Measurements from ENCODE around the gene CFAP20DC.
"Not testable (repeated sequence)": the region's sequence is repeated elsewhere in the genome, so short reads cannot be mapped to it uniquely, and the experiment has no call there.

CFAP20DC gene

DNA sequence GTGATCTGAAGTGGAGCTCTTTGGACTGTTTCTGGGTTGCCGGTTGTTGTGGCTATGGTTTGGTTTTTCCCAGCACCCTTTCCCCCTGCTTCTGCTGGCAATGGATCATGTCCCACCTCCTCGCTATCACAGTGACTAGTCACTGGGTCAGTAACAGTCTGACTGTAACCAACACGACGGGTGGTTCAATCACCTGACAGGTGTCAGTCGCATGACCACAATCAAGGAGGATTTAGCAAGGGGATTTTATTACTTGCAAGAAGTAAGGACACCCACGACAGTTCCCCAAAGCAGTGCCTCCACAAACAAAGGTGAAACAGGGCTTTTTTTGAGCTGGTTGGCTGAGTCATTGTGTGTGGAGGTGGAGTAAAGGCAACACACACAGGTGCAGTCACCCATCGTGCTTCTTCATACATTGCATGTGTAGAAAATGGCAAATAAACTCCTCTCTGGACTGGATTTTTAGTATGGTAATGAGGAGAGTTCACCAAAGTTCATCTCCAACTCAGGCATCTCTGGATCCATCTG lies 324.4 kb downstream of the CFAP20DC start:
- H3K27ac ChIP-seq (ENCODE audit: low read length) = no peak overlapping the region

DNA sequence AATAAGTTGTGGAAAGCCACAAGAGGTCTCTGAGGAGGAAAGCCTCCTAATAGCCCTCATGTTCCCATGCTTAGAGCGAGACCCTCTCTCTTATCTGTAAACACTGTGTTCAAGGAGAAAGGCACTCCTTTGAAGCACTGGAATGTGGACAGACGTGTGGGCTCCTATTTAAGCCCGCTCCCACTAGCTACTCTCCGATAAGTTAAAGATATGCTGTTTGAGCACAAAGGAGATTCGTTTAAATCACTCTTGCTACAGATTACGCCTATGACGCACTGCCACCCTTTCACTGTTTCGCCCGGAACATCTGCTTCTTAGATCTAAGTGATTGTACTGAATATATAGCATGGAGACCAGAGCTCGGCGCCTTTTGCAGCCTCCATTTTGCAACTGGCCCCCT lies 325.5 kb downstream of the CFAP20DC start:
- Histone ChIP-seq H3K4me3 (ENCODE audit: low read length) (no peak overlapping the region), H3K9ac (ENCODE audit: low read depth, low read length) (no peak overlapping the region), H3K36me3 (ENCODE audit: insufficient read depth, low read depth, low read length) (no peaks in the 10 kb centered on the region), H3K4me1 (ENCODE audit: insufficient read depth, low read length) (no peaks in the 10 kb centered on the region), H3K27me3 (ENCODE audit: insufficient read depth, low read length) (no peaks in the 10 kb centered on the region), H3K27ac (ENCODE audit: low read length) (no peak overlapping the region), H3K9me3 (ENCODE audit: insufficient read depth, low read depth, low read length) (no peaks in the 10 kb centered on the region)

More for the DNA sequence above, 324.4 kb downstream of the CFAP20DC start:
- Histone ChIP-seq H3K27me3 (ENCODE audit: insufficient read depth, low read length) (no peaks in the 10 kb centered on the region), H3K4me3 (ENCODE audit: low read length) (no peak overlapping the region), H3K4me1 (ENCODE audit: insufficient read depth, low read length) (no peaks in the 10 kb centered on the region), H3K36me3 (ENCODE audit: insufficient read depth, low read depth, low read length) (no peaks in the 10 kb centered on the region), H3K9ac (ENCODE audit: low read depth, low read length) (no peak overlapping the region), H3K9me3 (ENCODE audit: insufficient read depth, low read depth, low read length) (no peaks in the 10 kb centered on the region)

DNA sequence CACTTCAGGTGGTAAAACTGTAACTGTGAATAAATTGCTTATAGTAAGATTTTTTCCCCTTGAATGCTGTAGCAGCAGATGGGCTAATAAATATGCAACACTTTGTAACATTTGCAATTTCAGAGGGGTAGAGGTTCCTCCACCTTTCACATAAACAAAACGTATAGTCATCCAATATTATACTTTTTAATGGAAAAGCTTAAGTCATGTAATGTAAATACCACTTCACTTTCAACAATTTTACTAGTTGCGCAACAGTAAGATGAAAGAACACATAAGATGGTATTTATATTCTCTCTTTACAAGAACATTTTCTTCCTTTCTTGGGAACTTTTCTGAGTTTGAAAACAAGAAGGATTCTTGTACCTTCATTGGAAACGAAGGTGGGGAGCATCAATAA lies 326.7 kb downstream of the CFAP20DC start:
- no peak overlapping the region for H3K27ac ChIP-seq (ENCODE audit: low read length)
- H3K4me1 ChIP-seq (ENCODE audit: insufficient read depth, low read length) = no peaks in the 10 kb centered on the region
- H3K4me3 ChIP-seq (ENCODE audit: low read length) = no peak overlapping the region
- no peak overlapping the region for H3K9ac ChIP-seq (ENCODE audit: low read depth, low read length)
- H3K9me3 ChIP-seq (ENCODE audit: insufficient read depth, low read depth, low read length) = no peaks in the 10 kb centered on the region
- H3K27me3 ChIP-seq (ENCODE audit: insufficient read depth, low read length) = no peaks in the 10 kb centered on the region
- no peaks in the 10 kb centered on the region for H3K36me3 ChIP-seq (ENCODE audit: insufficient read depth, low read depth, low read length)

DNA sequence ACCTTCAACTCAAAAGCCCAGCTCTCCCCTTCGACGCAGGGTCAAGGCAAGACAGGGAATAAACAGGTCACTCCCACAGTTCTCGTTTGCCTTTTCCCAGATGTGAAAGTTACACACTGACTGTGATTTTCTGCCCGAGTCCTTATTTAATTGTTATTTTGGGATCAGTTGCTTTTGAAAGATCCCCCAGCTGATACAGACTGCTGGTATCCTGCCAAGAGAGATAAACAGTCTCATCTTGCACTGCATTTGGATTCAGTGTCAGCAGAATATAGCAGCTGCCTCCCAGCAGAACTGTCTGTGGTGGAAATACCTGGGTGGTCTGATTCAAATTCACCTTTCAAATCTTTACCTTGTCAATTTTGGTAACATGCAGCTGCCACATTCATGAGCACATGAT lies 327.3 kb downstream of the CFAP20DC start:
- Histone ChIP-seq H3K27ac (ENCODE audit: low read length) (no peak overlapping the region), H3K9ac (ENCODE audit: low read depth, low read length) (no peak overlapping the region), H3K36me3 (ENCODE audit: insufficient read depth, low read depth, low read length) (no peaks in the 10 kb centered on the region), H3K4me1 (ENCODE audit: insufficient read depth, low read length) (no peaks in the 10 kb centered on the region), H3K4me3 (ENCODE audit: low read length) (no peak overlapping the region), H3K9me3 (ENCODE audit: insufficient read depth, low read depth, low read length) (no peaks in the 10 kb centered on the region), H3K27me3 (ENCODE audit: insufficient read depth, low read length) (no peaks in the 10 kb centered on the region)

DNA sequence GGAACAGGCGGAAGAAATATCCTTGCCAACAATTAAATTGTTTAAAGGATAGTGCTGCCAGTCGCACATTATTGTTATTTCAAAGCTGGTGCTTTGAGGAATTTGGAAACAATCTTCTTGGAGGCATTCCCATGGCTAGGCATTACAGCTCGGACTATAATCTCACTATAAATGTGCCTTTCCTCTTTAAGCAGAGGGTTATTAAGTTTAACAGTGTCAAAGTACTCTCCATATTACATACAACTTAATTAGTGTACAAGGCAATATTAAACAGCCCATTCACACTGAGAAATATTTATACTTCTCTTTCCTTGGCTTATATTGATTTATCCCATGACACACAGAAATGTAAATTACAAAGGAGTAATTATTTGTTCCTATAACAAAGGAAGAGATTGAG lies 329.3 kb downstream of the CFAP20DC start:
- no peaks in the 10 kb centered on the region for H3K4me1 ChIP-seq (ENCODE audit: insufficient read depth, low read length)
- H3K9me3 ChIP-seq (ENCODE audit: insufficient read depth, low read depth, low read length) = no peaks in the 10 kb centered on the region
- H3K9ac ChIP-seq (ENCODE audit: low read depth, low read length) = no peak overlapping the region
- no peaks in the 10 kb centered on the region for H3K36me3 ChIP-seq (ENCODE audit: insufficient read depth, low read depth, low read length)
- no peak overlapping the region for H3K4me3 ChIP-seq (ENCODE audit: low read length)
- H3K27ac ChIP-seq (ENCODE audit: low read length) = no peak overlapping the region
- no peaks in the 10 kb centered on the region for H3K27me3 ChIP-seq (ENCODE audit: insufficient read depth, low read length)

DNA sequence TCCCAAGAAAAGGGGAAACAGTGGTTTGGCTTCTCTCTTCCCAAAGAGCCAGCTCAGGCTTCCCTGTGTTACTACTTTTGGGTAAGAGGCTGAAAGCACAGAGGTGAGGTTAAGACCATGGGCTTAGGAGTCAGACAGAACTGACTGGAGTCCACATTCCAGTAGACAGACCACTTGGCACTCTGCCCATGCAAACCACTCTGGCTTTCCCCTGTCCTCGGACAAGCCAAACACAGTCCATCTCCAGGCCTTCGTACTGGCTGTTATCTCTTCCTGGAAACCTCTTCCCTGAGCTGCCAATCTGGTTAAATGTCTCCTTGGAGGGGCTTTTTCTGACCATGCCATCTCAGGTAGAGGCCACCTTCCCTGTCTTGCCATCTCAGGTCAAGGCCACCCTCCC lies 330.1 kb downstream of the CFAP20DC start:
- H3K4me1 ChIP-seq (ENCODE audit: insufficient read depth, low read length) = no peaks in the 10 kb centered on the region
- no peaks in the 10 kb centered on the region for H3K9me3 ChIP-seq (ENCODE audit: insufficient read depth, low read depth, low read length)
- H3K4me3 ChIP-seq (ENCODE audit: low read length) = no peak overlapping the region
- H3K36me3 ChIP-seq (ENCODE audit: insufficient read depth, low read depth, low read length) = no peaks in the 10 kb centered on the region
- no peak overlapping the region for H3K9ac ChIP-seq (ENCODE audit: low read depth, low read length)
- H3K27ac ChIP-seq (ENCODE audit: low read length) = no peak overlapping the region
- H3K27me3 ChIP-seq (ENCODE audit: insufficient read depth, low read length) = no peaks in the 10 kb centered on the region

DNA sequence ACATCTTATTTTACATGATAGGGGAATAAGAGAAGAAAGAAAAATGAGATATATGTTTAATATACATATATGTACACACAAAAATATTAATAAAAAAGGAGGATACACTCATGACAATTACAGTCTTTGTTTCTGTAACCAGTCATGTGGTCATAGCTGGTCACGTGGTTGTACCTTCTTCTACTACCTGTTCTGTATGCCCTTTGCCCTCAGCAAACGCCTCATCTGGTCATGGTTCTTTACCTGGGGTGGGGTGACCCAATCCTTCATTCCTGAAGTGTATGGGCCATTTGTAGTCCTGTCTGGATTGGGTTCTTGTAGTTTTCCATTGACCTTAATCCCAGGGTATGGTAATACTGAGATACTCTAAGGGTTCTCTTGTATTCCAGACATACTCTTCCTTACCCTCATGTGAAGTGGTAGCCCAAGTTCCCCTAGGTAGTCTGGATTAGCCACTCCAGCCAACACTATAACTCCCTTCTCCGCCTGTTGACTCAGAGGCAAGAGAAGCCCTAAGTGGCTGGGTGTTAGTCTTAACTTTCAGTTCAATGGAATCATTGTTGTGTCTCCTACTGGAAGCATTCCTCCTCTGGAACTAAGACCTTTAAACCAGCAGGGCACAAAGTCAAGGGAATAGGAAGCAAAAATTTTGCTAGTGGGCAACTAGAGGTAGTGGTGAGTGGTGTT lies 336.0 kb downstream of the CFAP20DC start:
- no peak overlapping the region for H3K4me3 ChIP-seq (ENCODE audit: low read length)
- no peak overlapping the region for H3K9ac ChIP-seq (ENCODE audit: low read depth, low read length)
- H3K27ac ChIP-seq (ENCODE audit: low read length) = no peak overlapping the region
- H3K9me3 ChIP-seq (ENCODE audit: insufficient read depth, low read depth, low read length) = no peaks in the 10 kb centered on the region
- no peaks in the 10 kb centered on the region for H3K4me1 ChIP-seq (ENCODE audit: insufficient read depth, low read length)
- no peaks in the 10 kb centered on the region for H3K27me3 ChIP-seq (ENCODE audit: insufficient read depth, low read length)
- no peaks in the 10 kb centered on the region for H3K36me3 ChIP-seq (ENCODE audit: insufficient read depth, low read depth, low read length)

DNA sequence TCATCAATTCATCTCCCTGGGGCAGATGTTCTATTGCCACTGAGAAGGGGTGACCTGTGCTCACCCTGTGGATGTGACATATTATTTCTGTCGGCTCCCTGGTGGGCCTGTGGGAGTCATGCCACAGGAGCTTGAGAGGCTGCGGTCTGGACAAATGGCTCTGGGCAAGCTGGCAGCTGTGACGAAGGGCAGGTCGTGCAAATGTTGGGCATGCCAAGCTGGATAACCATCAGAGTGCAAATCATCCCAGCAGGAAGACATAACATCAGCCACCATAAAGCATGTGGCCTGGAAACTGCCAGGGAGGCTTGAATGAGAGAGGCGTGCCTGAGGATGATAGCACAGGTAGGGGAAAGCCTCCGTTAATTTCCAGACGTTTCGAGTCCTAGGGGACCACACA lies 338.0 kb downstream of the CFAP20DC start:
- Histone ChIP-seq H3K4me3 (ENCODE audit: low read length) (no peak overlapping the region), H3K9me3 (ENCODE audit: insufficient read depth, low read depth, low read length) (no peaks in the 10 kb centered on the region), H3K4me1 (ENCODE audit: insufficient read depth, low read length) (no peaks in the 10 kb centered on the region), H3K36me3 (ENCODE audit: insufficient read depth, low read depth, low read length) (no peaks in the 10 kb centered on the region), H3K9ac (ENCODE audit: low read depth, low read length) (no peak overlapping the region), H3K27ac (ENCODE audit: low read length) (no peak overlapping the region), H3K27me3 (ENCODE audit: insufficient read depth, low read length) (no peaks in the 10 kb centered on the region)

DNA sequence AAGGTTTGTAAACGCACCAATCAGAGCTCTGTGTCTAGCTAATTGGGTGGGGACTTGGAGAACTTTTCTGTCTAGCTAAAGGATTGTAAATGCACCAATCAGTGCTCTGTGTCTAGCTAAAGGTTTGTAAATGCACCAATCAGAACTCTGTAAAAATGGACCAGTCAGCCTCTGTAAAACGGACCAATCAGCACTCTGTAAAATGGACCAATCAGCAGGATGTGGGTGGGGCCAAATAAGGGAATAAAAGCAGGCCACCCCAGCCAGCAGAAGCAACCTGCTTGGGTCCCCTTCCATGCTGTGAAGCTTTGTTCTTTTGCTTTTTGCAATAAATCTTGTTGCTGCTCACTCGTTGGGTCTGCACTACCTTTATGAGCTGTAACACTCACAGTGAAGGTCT lies 340.8 kb downstream of the CFAP20DC start:
- not testable (repeated sequence) for H3K27me3 ChIP-seq (ENCODE audit: insufficient read depth, low read length); H3K9ac ChIP-seq (ENCODE audit: low read depth, low read length)

DNA sequence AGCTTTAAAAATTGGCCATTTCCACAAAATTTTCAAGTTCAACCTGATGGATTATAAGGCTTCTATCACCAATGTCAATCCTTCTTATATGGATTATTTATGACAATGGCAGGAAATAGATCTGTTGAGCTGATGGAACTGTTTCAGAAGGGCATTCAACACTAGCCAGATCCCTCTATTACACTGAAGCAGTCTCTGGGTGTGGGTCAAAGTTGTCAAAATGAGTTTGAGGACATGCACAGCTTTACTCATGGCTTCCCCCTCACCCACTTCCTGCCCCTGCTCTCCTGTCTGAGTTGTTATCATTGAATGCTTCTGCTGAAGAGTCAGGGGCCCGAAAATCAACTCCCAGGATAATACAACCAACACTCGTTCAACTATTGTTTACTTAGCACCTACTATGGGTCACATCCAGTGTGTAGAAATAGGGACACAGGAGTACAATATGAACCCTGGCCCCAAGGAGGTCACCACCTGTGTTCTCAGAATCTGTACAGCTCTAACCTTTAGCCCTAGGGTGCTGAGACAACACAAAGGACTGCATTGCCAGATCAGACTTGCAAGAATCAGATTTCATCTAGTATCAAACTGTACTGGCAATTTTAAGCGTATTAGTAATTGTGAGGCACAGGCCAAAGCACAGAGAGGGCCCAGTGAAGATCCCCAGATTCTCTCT lies 341.6 kb downstream of the CFAP20DC start:
- Histone ChIP-seq H3K9ac (ENCODE audit: low read depth, low read length) (no peak overlapping the region), H3K27ac (ENCODE audit: low read length) (no peak overlapping the region), H3K9me3 (ENCODE audit: insufficient read depth, low read depth, low read length) (no peaks in the 10 kb centered on the region), H3K4me3 (ENCODE audit: low read length) (no peak overlapping the region), H3K36me3 (ENCODE audit: insufficient read depth, low read depth, low read length) (no peaks in the 10 kb centered on the region), H3K27me3 (ENCODE audit: insufficient read depth, low read length) (no peaks in the 10 kb centered on the region), H3K4me1 (ENCODE audit: insufficient read depth, low read length) (no peaks in the 10 kb centered on the region)

More for the DNA sequence above, 340.8 kb downstream of the CFAP20DC start:
- not testable (repeated sequence) for H3K4me3 ChIP-seq (ENCODE audit: low read length); H3K27ac ChIP-seq (ENCODE audit: low read length); H3K36me3 ChIP-seq (ENCODE audit: insufficient read depth, low read depth, low read length); H3K4me1 ChIP-seq (ENCODE audit: insufficient read depth, low read length); H3K9me3 ChIP-seq (ENCODE audit: insufficient read depth, low read depth, low read length)

DNA sequence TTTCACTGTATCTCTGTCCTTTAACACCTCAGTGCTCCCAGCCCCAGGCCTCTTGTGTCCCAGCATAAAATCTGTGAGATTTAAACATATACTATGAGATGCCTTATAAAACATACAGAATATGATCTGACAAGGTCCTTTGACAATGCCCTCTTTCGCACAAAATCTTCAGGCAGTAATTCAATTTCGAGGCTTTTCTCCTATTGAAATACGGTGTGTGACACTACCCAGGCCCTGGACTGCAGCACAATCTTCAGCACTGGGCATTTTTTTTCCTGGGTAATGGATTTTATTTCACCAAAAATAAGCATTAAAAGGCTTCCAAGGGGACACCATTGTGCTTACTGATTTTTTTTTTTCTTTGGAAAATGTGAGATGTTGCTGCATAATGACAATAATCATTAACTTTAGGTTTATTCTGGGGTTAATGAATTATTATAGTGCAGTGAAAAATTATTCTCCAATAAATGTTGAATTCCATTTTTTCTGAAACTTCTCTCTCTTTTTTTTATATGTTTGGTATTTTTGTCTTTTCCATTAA lies 342.4 kb downstream of the CFAP20DC start:
- no peaks in the 10 kb centered on the region for H3K9me3 ChIP-seq (ENCODE audit: insufficient read depth, low read depth, low read length)
- no peaks in the 10 kb centered on the region for H3K36me3 ChIP-seq (ENCODE audit: insufficient read depth, low read depth, low read length)
- H3K27ac ChIP-seq (ENCODE audit: low read length) = no peak overlapping the region
- no peak overlapping the region for H3K9ac ChIP-seq (ENCODE audit: low read depth, low read length)
- no peak overlapping the region for H3K4me3 ChIP-seq (ENCODE audit: low read length)
- no peaks in the 10 kb centered on the region for H3K27me3 ChIP-seq (ENCODE audit: insufficient read depth, low read length)
- H3K4me1 ChIP-seq (ENCODE audit: insufficient read depth, low read length) = no peaks in the 10 kb centered on the region

Data from iPS-20b (cell line).